Erythroblast (primary cell): Measurements from ENCODE around the gene FKBP8.

ENCODE experiments used
- GATA1 ChIP-seq: IDR thresholded peaks from 2 replicates; pipeline ENCODE4 v1.6.1; 2011; ENCODE audit warnings: low read depth, mild to moderate bottlenecking, control low read depth, low read length, moderate library complexity
- POLR2A ChIP-seq: IDR thresholded peaks from 2 replicates; pipeline ENCODE4 v1.6.1; 2011; ENCODE audit warnings: mild to moderate bottlenecking, low read length

DNA sequence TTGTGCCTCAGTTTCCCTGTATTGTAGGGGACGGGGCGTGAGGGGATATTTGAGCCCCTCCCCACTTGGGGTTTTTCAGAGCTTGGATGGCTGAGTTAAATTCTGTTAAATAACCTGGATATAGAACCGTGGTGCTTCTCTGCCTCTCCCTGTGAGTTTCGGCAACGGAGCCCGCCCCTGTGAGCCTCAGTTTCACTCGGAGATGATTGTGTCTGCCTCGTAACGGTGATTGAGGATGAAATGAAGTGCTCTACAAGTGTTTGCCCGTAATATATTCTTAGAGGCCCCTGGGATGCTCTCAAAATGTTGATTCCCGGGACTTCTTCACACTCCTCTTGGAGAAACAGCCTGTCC lies 14.8 kb upstream of the FKBP8 start:
- no peak for TF ChIP-seq POLR2A
- TF ChIP-seq GATA1, result no peak
